Common myeloid progenitor, CD34-positive (primary cell): ENCODE data around the gene ENGASE.
A peak's percentile ranks its signal among the peaks of the same experiment; 100 is the strongest.

ENCODE experiments used
- CTCF ChIA-PET: fragments of 350-600 bp; sonication (Branson Sonifier 250); formaldehyde crosslinking; loops from one replicate; lab custom pipeline; 2021; ENCODE audit warnings: antibody characterized with exemption; lab: Charles Lee
- POLR2A ChIA-PET: fragments of 350-600 bp; sonication (Branson Sonifier 250); formaldehyde crosslinking; loops from one replicate; lab custom pipeline; 2021; ENCODE audit warnings: antibody characterized with exemption; lab: Charles Lee
- DNase-seq, 3 donors: peaks; one replicate each; pipeline versions ENCODE4 v3.0.0 to v3.0.0-alpha.2; 2013
- H3K27ac ChIP-seq, 2 experiments: 1 replicate in 1 of 2; 2 replicates in 1 of 2; pipeline ENCODE4 v1.7.0; 2013; ENCODE audit warnings: inconsistent platforms in 2 of 2, low read length in 2 of 2, mild to moderate bottlenecking in 2 of 2, low read depth in 1 of 2, moderate library complexity in 1 of 2; ENCODE audit not compliant: severe bottlenecking in 2 of 2, insufficient read depth in 1 of 2, poor library complexity in 1 of 2
- H3K27me3 ChIP-seq, 5 experiments: replicated peaks in 2 of 5; 1 replicate in 3 of 5; 2 replicates in 2 of 5; pipeline versions ENCODE4 v1.6.1 to v1.7.0; 2013; ENCODE audit warnings: low read length in 4 of 5, mild to moderate bottlenecking in 2 of 5, moderate library complexity in 2 of 5, inconsistent platforms in 1 of 5; ENCODE audit not compliant: insufficient read depth in 5 of 5, control insufficient read depth in 4 of 5
- H3K36me3 ChIP-seq, 4 experiments: 1 replicate in 2 of 4; 2 replicates in 2 of 4; pipeline versions ENCODE4 v1.6.1 to v1.7.0; 2013; ENCODE audit warnings: low read length in 3 of 4, control low read depth in 1 of 4, mild to moderate bottlenecking in 1 of 4; ENCODE audit not compliant: control insufficient read depth in 4 of 4, insufficient read depth in 4 of 4
- H3K4me1 ChIP-seq, 4 experiments: 1 replicate in 3 of 4; 2 replicates in 1 of 4; pipeline versions ENCODE4 v1.6.1 to v1.7.1; 2013; ENCODE audit warnings: low read length in 3 of 4, mild to moderate bottlenecking in 3 of 4, control low read depth in 1 of 4, inconsistent platforms in 1 of 4, moderate library complexity in 1 of 4; ENCODE audit not compliant: control insufficient read depth in 4 of 4, insufficient read depth in 4 of 4; ENCODE audit errors: control extremely low read depth in 1 of 4
- H3K4me3 ChIP-seq, 7 experiments: 1 replicate in 4 of 7; 2 replicates in 3 of 7; pipeline versions ENCODE4 v1.5.1 to v1.7.0; 2013; ENCODE audit warnings: mild to moderate bottlenecking in 7 of 7, low read length in 6 of 7, moderate library complexity in 6 of 7, inconsistent platforms in 2 of 7, low read depth in 2 of 7, control low read depth in 1 of 7; ENCODE audit not compliant: insufficient read depth in 4 of 7, control insufficient read depth in 1 of 7; ENCODE audit errors: extremely low read depth in 1 of 7
- H3K9me3 ChIP-seq, 5 experiments: 1 replicate in 4 of 5; 2 replicates in 1 of 5; pipeline versions ENCODE4 v1.6.1 to v1.7.1; 2013; ENCODE audit warnings: low read length in 4 of 5, mild to moderate bottlenecking in 2 of 5, inconsistent platforms in 1 of 5, low read depth in 1 of 5, moderate library complexity in 1 of 5; ENCODE audit not compliant: control insufficient read depth in 4 of 5, insufficient read depth in 2 of 5; ENCODE audit errors: control extremely low read depth in 1 of 5
- WGBS: methylation state at CpG from one replicate; pipeline ENCODE4 v1.1.5; 2013; ENCODE audit not compliant: insufficient coverage; 5-methylcytosine and 5-hydroxymethylcytosine counted together

ENGASE gene

GRCh38 chr17:79098282-79098867 is 23.8 kb downstream of the ENGASE start:
- Histone ChIP-seq H3K36me3 (no peaks in the 10 kb centered on the region), H3K9me3 (no peaks in the 10 kb centered on the region), H3K27me3 (peaks cover 0 to 98% (median 12%) of the 10 kb centered on the region in 5 experiments), H3K4me3 (no peak overlapping the region), H3K4me1 (peaks cover 0 to under 1% (median 0%) of the 10 kb centered on the region in 4 experiments), H3K27ac (no peak overlapping the region)
- WGBS: 67% methylated on average over 7 of the region's 16 CpGs
- ChIA-PET POLR2A (no interaction called here), CTCF (no interaction called here)
- DNase-seq: no peak

GRCh38 chr17:79100405-79100804 is 25.8 kb downstream of the ENGASE start:
- WGBS: 92% methylated on average over 18 of the region's 18 CpGs
- CTCF ChIA-PET: interaction anchor here (0.7 kb wide), 1 partner anchor 15 kb away, joined by 3 read pairs; no protein-coding TSS in a partner anchor
- Histone ChIP-seq H3K36me3 (no peaks in the 10 kb centered on the region), H3K4me3 (no peak overlapping the region), H3K27me3 (peaks cover 0 to 95% (median 16%) of the 10 kb centered on the region in 5 experiments), H3K4me1 (peaks cover 0 to 4% (median 1%) of the 10 kb centered on the region in 4 experiments), H3K27ac (no peak overlapping the region), H3K9me3 (no peaks in the 10 kb centered on the region)
- POLR2A ChIA-PET: no interaction called here
- no peak for DNase-seq

GRCh38 chr17:79101111-79101673 is 26.6 kb downstream of the ENGASE start:
- DNase-seq: no peak
- ChIA-PET POLR2A (no interaction called here), CTCF (interaction anchor here (1.6 kb wide), 1 partner anchor 17 kb away, joined by 3 read pairs; no protein-coding TSS in a partner anchor)
- H3K4me3 ChIP-seq: no peak overlapping the region
- 87% methylated on average over 9 of the region's 13 CpGs for WGBS
- no peaks in the 10 kb centered on the region for H3K9me3 ChIP-seq
- no peaks in the 10 kb centered on the region for H3K36me3 ChIP-seq
- H3K27ac ChIP-seq: no peak overlapping the region
- H3K27me3 ChIP-seq: peaks cover 0 to 88% (median 11%) of the 10 kb centered on the region in 5 experiments
- H3K4me1 ChIP-seq: peaks cover 0 to 4% (median 1%) of the 10 kb centered on the region in 4 experiments

- ChIA-PET CTCF (interaction anchor here (1.6 kb wide), 2 partner anchors 15 to 18 kb away, joined by 3 to 5 read pairs; no protein-coding TSS in a partner anchor), POLR2A (no interaction called here)
- WGBS: 88% methylated on average over 6 of the region's 7 CpGs
- no peak for DNase-seq
- Histone ChIP-seq H3K36me3 (no peaks in the 10 kb centered on the region), H3K9me3 (no peaks in the 10 kb centered on the region), H3K27ac (no peak overlapping the region), H3K4me3 (no peak overlapping the region), H3K4me1 (peaks cover 0 to 4% (median 1%) of the 10 kb centered on the region in 4 experiments), H3K27me3 (peaks cover 0 to 78% (median 11%) of the 10 kb centered on the region in 5 experiments)
These were observed 27.6 kb downstream of the ENGASE start for GRCh38 chr17:79102214-79102613.

GRCh38 chr17:79104898-79105600 is 30.4 kb downstream of the ENGASE start:
- CTCF ChIA-PET: interaction anchor here (0.7 to 2.8 kb wide), 4 partner anchors 11 to 291 kb away, joined by 3 to 9 read pairs (median 6); no protein-coding TSS in a partner anchor
- 93% methylated on average over 10 of the region's 12 CpGs for WGBS
- H3K27me3 ChIP-seq: peaks cover 0 to 58% (median 4%) of the 10 kb centered on the region in 5 experiments

GRCh38 chr17:79105937-79106336 is 31.3 kb downstream of the ENGASE start:
- DNase-seq: no peak
- WGBS: 89% methylated on average over 14 of the region's 14 CpGs
- CTCF ChIA-PET: interaction anchor here (1.2 kb wide), 1 partner anchor 22 kb away, joined by 3 read pairs; no protein-coding TSS in a partner anchor
- Histone ChIP-seq H3K36me3 (no peaks in the 10 kb centered on the region), H3K9me3 (no peaks in the 10 kb centered on the region), H3K4me3 (no peak overlapping the region), H3K4me1 (peaks cover 0 to 4% (median 1%) of the 10 kb centered on the region in 4 experiments), H3K27ac (no peak overlapping the region), H3K27me3 (peaks cover 0 to 55% (median 4%) of the 10 kb centered on the region in 5 experiments)
- POLR2A ChIA-PET: no interaction called here

More at GRCh38 chr17:79104898-79105600, 30.4 kb downstream of the ENGASE start:
- no peaks in the 10 kb centered on the region for H3K36me3 ChIP-seq
- H3K27ac ChIP-seq: no peak overlapping the region
- H3K4me1 ChIP-seq: peaks cover 0 to 4% (median 1%) of the 10 kb centered on the region in 4 experiments
- no peaks in the 10 kb centered on the region for H3K9me3 ChIP-seq
- POLR2A ChIA-PET: no interaction called here
- no peak overlapping the region for H3K4me3 ChIP-seq
- DNase-seq: peak in 2 of 3 donors; percentile 6 to 10
